COLO668 (cell line): ENCODE data around the gene FBXL16.

Experiments used
- DNase-seq: peaks from one replicate; lab custom pipeline; 2025; ENCODE audit not compliant: unreplicated experiment; lab: John Stamatoyannopoulos, UW

The FBXL16 gene

GRCh38 chr16:666572-666971 lies 39.0 kb downstream of the FBXL16 start:
- DNase-seq: peak; percentile 39

- DNase-seq: no peak
Measured at GRCh38 chr16:662597-662996, 43.0 kb downstream of the FBXL16 start.

- DNase-seq: no peak
Measured at GRCh38 chr16:662095-662494, 43.5 kb downstream of the FBXL16 start.

GRCh38 chr16:661184-661821 lies 44.3 kb downstream of the FBXL16 start:
- no peak for DNase-seq

- peak; percentile 79 for DNase-seq
Measured at GRCh38 chr16:660459-661183, 45.0 kb downstream of the FBXL16 start.

GRCh38 chr16:660132-660458 lies 45.5 kb downstream of the FBXL16 start:
- DNase-seq: no peak

GRCh38 chr16:659618-660017 lies 46.0 kb downstream of the FBXL16 start:
- DNase-seq: no peak

- no peak for DNase-seq
Measured at GRCh38 chr16:658679-659571, 46.7 kb downstream of the FBXL16 start.

- no peak for DNase-seq
Measured at GRCh38 chr16:657487-657886, 48.1 kb downstream of the FBXL16 start.

- no peak for DNase-seq
Measured at GRCh38 chr16:654034-654433, 51.6 kb downstream of the FBXL16 start.

GRCh38 chr16:652454-653305 lies 52.9 kb downstream of the FBXL16 start:
- DNase-seq: no peak

- no peak for DNase-seq
Measured at GRCh38 chr16:651844-652243, 53.8 kb downstream of the FBXL16 start.

GRCh38 chr16:649631-650030 lies 56.0 kb downstream of the FBXL16 start:
- DNase-seq: peak; percentile 55

GRCh38 chr16:648781-649589 lies 56.6 kb downstream of the FBXL16 start, which contains the start of gene WDR90:
Gene WDR90 (plus strand): TSS chr16:649365. CDS start chr16:649417, 52 bp downstream.
- peak; percentile 97 for DNase-seq

GRCh38 chr16:648071-648780 lies 57.4 kb downstream of the FBXL16 start:
- DNase-seq: peak; percentile 79

- peak; percentile 48 for DNase-seq
Measured at GRCh38 chr16:647173-647902, 58.3 kb downstream of the FBXL16 start.

- no peak for DNase-seq
Measured at GRCh38 chr16:646679-647172, 58.9 kb downstream of the FBXL16 start.

- peak; percentile 22 for DNase-seq
Measured at GRCh38 chr16:645852-646678, 59.5 kb downstream of the FBXL16 start.
